ENCODE results near the gene AMZ1. TPM values are rescaled to one million over a fixed set of nuclear protein-coding genes. Genes with fewer than 3 reads are reported as not detected.

AMZ1 gene
- total and polyA plus RNA-seq, 2 donors (not counting 1 experiment from before 2014, with no cell fraction given) = 0.26 to 0.33 TPM

GRCh38 chr7:2758673-2759616 lies 70.9 kb downstream of the AMZ1 start:
- DNase-seq (ENCODE audit: low read depth in 2 of 2) = no peak
- TF ChIP-seq EZH2 (IDR thresholded peaks at IDR 0.05; ENCODE audit: low read length, missing control alignments) = no peak
- TF ChIP-seq CTCF (conservative IDR thresholded peaks at IDR 0.05 in 1 of 2, IDR thresholded peaks at IDR 0.05 in 1 of 2; ENCODE audit: low read depth in 1 of 2, low read length in 2 of 2) = no peak
- no peaks in the 10 kb centered on the region for H3K36me3 ChIP-seq (ENCODE audit: control insufficient read depth, insufficient read depth, low read length)
- peak overlapping the region; percentile 36 for H3K9ac ChIP-seq (ENCODE audit: insufficient read depth, low read length)
- peak overlapping the region; percentile 82 for H3K4me2 ChIP-seq (ENCODE audit: extremely low read depth, insufficient read depth, low read length)
- peaks cover 52% of the 10 kb centered on the region for H3K79me2 ChIP-seq (ENCODE audit: control insufficient read depth, insufficient read depth, low read length)
- no peaks in the 10 kb centered on the region for H3K9me3 ChIP-seq (ENCODE audit: control insufficient read depth, insufficient read depth, low read depth, low read length)
- H2AFZ ChIP-seq (ENCODE audit: low read length) = no peak overlapping the region
- no peaks in the 10 kb centered on the region for H4K20me1 ChIP-seq (ENCODE audit: control insufficient read depth, extremely low read depth, insufficient read depth, low read length)
- peaks cover 58% of the 10 kb centered on the region for H3K4me1 ChIP-seq (ENCODE audit: control insufficient read depth, extremely low read depth, insufficient read depth, low read length)
- H3K4me3 ChIP-seq (replicated peaks in 1 of 4; ENCODE audit: control extremely low read depth in 1 of 4, insufficient read depth in 1 of 4, low read depth in 3 of 4, low read length in 4 of 4) = peak overlapping the region; percentile 8 to 42 (median 21)
- peak overlapping the region; percentile 96 for H3K27ac ChIP-seq (ENCODE audit: insufficient read depth, low read length)
- H3K27me3 ChIP-seq (ENCODE audit: control insufficient read depth, insufficient read depth, low read length) = no peaks in the 10 kb centered on the region

GRCh38 chr7:2759736-2760097 lies 71.7 kb downstream of the AMZ1 start:
- Histone ChIP-seq H3K9me3 (ENCODE audit: control insufficient read depth, insufficient read depth, low read depth, low read length) (no peaks in the 10 kb centered on the region), H3K4me2 (ENCODE audit: extremely low read depth, insufficient read depth, low read length) (no peak overlapping the region), H3K4me3 (replicated peaks in 1 of 4; ENCODE audit: control extremely low read depth in 1 of 4, insufficient read depth in 1 of 4, low read depth in 3 of 4, low read length in 4 of 4) (no peak overlapping the region), H3K27ac (ENCODE audit: insufficient read depth, low read length) (peak overlapping the region; percentile 91), H3K27me3 (ENCODE audit: control insufficient read depth, insufficient read depth, low read length) (no peaks in the 10 kb centered on the region), H3K36me3 (ENCODE audit: control insufficient read depth, insufficient read depth, low read length) (no peaks in the 10 kb centered on the region), H4K20me1 (ENCODE audit: control insufficient read depth, extremely low read depth, insufficient read depth, low read length) (no peaks in the 10 kb centered on the region), H2AFZ (ENCODE audit: low read length) (no peak overlapping the region), H3K4me1 (ENCODE audit: control insufficient read depth, extremely low read depth, insufficient read depth, low read length) (peaks cover 58% of the 10 kb centered on the region), H3K79me2 (ENCODE audit: control insufficient read depth, insufficient read depth, low read length) (peaks cover 53% of the 10 kb centered on the region), H3K9ac (ENCODE audit: insufficient read depth, low read length) (no peak overlapping the region)
- DNase-seq (ENCODE audit: low read depth in 2 of 2) = no peak
- TF ChIP-seq EZH2 (IDR thresholded peaks at IDR 0.05; ENCODE audit: low read length, missing control alignments) (no peak), CTCF (conservative IDR thresholded peaks at IDR 0.05 in 1 of 2, IDR thresholded peaks at IDR 0.05 in 1 of 2; ENCODE audit: low read depth in 1 of 2, low read length in 2 of 2) (no peak)

GRCh38 chr7:2760098-2760889 lies 72.3 kb downstream of the AMZ1 start:
- Histone ChIP-seq H4K20me1 (ENCODE audit: control insufficient read depth, extremely low read depth, insufficient read depth, low read length) (no peaks in the 10 kb centered on the region), H3K27ac (ENCODE audit: insufficient read depth, low read length) (peak overlapping the region; percentile 91), H3K4me2 (ENCODE audit: extremely low read depth, insufficient read depth, low read length) (peak overlapping the region; percentile 19), H2AFZ (ENCODE audit: low read length) (no peak overlapping the region), H3K79me2 (ENCODE audit: control insufficient read depth, insufficient read depth, low read length) (peaks cover 47% of the 10 kb centered on the region), H3K4me1 (ENCODE audit: control insufficient read depth, extremely low read depth, insufficient read depth, low read length) (peaks cover 58% of the 10 kb centered on the region), H3K4me3 (replicated peaks in 1 of 4; ENCODE audit: control extremely low read depth in 1 of 4, insufficient read depth in 1 of 4, low read depth in 3 of 4, low read length in 4 of 4) (no peak overlapping the region), H3K27me3 (ENCODE audit: control insufficient read depth, insufficient read depth, low read length) (no peaks in the 10 kb centered on the region), H3K36me3 (ENCODE audit: control insufficient read depth, insufficient read depth, low read length) (no peaks in the 10 kb centered on the region), H3K9me3 (ENCODE audit: control insufficient read depth, insufficient read depth, low read depth, low read length) (no peaks in the 10 kb centered on the region), H3K9ac (ENCODE audit: insufficient read depth, low read length) (peak overlapping the region; percentile 4)
- DNase-seq (ENCODE audit: low read depth in 2 of 2) = peak; percentile 44 to 52
- TF ChIP-seq CTCF (conservative IDR thresholded peaks at IDR 0.05 in 1 of 2, IDR thresholded peaks at IDR 0.05 in 1 of 2; ENCODE audit: low read depth in 1 of 2, low read length in 2 of 2) (peak; percentile 35 to 52), EZH2 (IDR thresholded peaks at IDR 0.05; ENCODE audit: low read length, missing control alignments) (no peak)
